Fibroblast of lung (primary cell): ENCODE data around the gene DCLK2.

ENCODE experiments used
- EZH2 ChIP-seq: IDR thresholded peaks from 2 replicates; pipeline ENCODE4 v1.5.1; 2012; ENCODE audit warnings: low read length, control low read depth, mild to moderate bottlenecking; ENCODE audit errors: missing control alignments
- TF ChIP-seq, protein P1 (sequence below), 2 donors: IDR thresholded peaks in 1 of 2; conservative IDR thresholded peaks in 1 of 2; 1 replicate in 1 of 2; 2 replicates in 1 of 2; pipeline ENCODE4 v1.5.1; 2011 to 2012; ENCODE audit warnings: low read length in 2 of 2, control low read depth in 1 of 2, inconsistent platforms in 1 of 2, low read depth in 1 of 2, mild to moderate bottlenecking in 1 of 2

DNA sequence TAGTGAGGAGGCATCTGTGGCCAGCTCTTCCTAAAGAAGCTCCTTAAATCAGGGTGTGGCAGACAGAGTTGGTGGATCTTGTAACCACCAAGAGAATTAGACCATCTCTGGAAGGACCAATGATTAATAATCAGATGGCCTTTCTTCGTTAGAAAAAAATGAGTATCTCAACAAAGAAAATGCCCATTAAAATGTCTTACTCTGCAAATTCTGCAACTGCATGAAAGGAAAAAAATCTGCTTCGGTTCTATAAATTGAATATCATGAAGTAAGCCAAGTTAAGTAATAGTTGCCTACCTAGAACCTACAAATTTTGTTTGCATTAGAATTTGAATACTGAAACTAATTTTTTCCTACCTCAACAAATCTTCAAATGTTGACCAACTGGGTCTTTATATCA lies 4.2 kb upstream of the DCLK2 start:
- TF ChIP-seq, protein P1, sequence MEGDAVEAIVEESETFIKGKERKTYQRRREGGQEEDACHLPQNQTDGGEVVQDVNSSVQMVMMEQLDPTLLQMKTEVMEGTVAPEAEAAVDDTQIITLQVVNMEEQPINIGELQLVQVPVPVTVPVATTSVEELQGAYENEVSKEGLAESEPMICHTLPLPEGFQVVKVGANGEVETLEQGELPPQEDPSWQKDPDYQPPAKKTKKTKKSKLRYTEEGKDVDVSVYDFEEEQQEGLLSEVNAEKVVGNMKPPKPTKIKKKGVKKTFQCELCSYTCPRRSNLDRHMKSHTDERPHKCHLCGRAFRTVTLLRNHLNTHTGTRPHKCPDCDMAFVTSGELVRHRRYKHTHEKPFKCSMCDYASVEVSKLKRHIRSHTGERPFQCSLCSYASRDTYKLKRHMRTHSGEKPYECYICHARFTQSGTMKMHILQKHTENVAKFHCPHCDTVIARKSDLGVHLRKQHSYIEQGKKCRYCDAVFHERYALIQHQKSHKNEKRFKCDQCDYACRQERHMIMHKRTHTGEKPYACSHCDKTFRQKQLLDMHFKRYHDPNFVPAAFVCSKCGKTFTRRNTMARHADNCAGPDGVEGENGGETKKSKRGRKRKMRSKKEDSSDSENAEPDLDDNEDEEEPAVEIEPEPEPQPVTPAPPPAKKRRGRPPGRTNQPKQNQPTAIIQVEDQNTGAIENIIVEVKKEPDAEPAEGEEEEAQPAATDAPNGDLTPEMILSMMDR (conservative IDR thresholded peaks at IDR 0.05 in 1 of 2, IDR thresholded peaks at IDR 0.05 in 1 of 2; ENCODE audit: low read depth in 1 of 2, low read length in 2 of 2) = no peak
- no peak for TF ChIP-seq EZH2
